CD14-positive monocyte (primary cell): ENCODE data around the gene TRIM68. TPM values are rescaled to one million over a fixed set of nuclear protein-coding genes. Genes with fewer than 3 reads are reported as not detected.
A peak's percentile ranks its signal among the peaks of the same experiment; 100 is the strongest.

Experiments used
- DNase-seq, 3 donors: peaks; one replicate each; pipeline ENCODE4 v3.0.0-alpha.2; 2011 to 2022
- H2AFZ ChIP-seq: 2 replicates; pipeline ENCODE4 v1.6.0; 2012; ENCODE audit warnings: mild to moderate bottlenecking, low read depth, low read length, inconsistent platforms; ENCODE audit not compliant: insufficient read depth, poor library complexity, severe bottlenecking
- H3K27ac ChIP-seq, 2 donors: 1 replicate in 1 of 2; 2 replicates in 1 of 2; pipeline ENCODE4 v1.5.1; 2012 to 2013; ENCODE audit warnings: low read length in 2 of 2, control low read depth in 1 of 2, inconsistent platforms in 1 of 2, low read depth in 1 of 2, mild to moderate bottlenecking in 1 of 2
- H3K27me3 ChIP-seq, 2 donors: one replicate each; pipeline versions ENCODE4 v1.6.0 to v1.6.1; 2011 to 2013; ENCODE audit warnings: low read length in 2 of 2; ENCODE audit not compliant: control insufficient read depth in 2 of 2, insufficient read depth in 2 of 2
- H3K36me3 ChIP-seq, 2 donors: replicated peaks in 1 of 2; 1 replicate in 1 of 2; 2 replicates in 1 of 2; pipeline versions ENCODE4 v1.5.1 to v1.6.1; 2012 to 2013; ENCODE audit warnings: low read length in 2 of 2, control low read depth in 1 of 2, inconsistent platforms in 1 of 2, mild to moderate bottlenecking in 1 of 2; ENCODE audit not compliant: insufficient read depth in 2 of 2, control insufficient read depth in 1 of 2
- H3K4me1 ChIP-seq, 2 donors: 1 replicate in 1 of 2; 2 replicates in 1 of 2; pipeline versions ENCODE4 v1.5.1 to v1.6.1; 2012 to 2013; ENCODE audit warnings: low read length in 2 of 2, control low read depth in 1 of 2, inconsistent platforms in 1 of 2, mild to moderate bottlenecking in 1 of 2, moderate library complexity in 1 of 2; ENCODE audit not compliant: insufficient read depth in 2 of 2, control insufficient read depth in 1 of 2
- H3K4me2 ChIP-seq: replicated peaks from 2 replicates; pipeline ENCODE3; 2012; ENCODE audit warnings: low read length, moderate library complexity, mild to moderate bottlenecking; ENCODE audit not compliant: poor library complexity, severe bottlenecking; ENCODE audit errors: extremely low read depth
- H3K4me3 ChIP-seq, 3 experiments: fragments of 200-600 bp in 1 of 3; sonication (generic) in 1 of 3; replicated peaks in 1 of 3; 1 replicate in 2 of 3; 2 replicates in 1 of 3; pipeline ENCODE4 v1.5.1; 2011 to 2013; ENCODE audit warnings: low read length in 3 of 3, mild to moderate bottlenecking in 3 of 3, control low read depth in 2 of 3, low read depth in 2 of 3, inconsistent platforms in 1 of 3, moderate library complexity in 1 of 3
- H3K79me2 ChIP-seq: 2 replicates; pipeline ENCODE4 v1.6.0; 2012; ENCODE audit warnings: mild to moderate bottlenecking, control low read depth, inconsistent platforms, low read length, moderate library complexity; ENCODE audit not compliant: insufficient read depth
- H3K9ac ChIP-seq: 2 replicates; pipeline ENCODE4 v1.6.0; 2017; ENCODE audit warnings: low read length, mild to moderate bottlenecking; ENCODE audit not compliant: insufficient read depth, poor library complexity, severe bottlenecking
- H3K9me3 ChIP-seq, 2 donors: replicated peaks in 1 of 2; 1 replicate in 1 of 2; 2 replicates in 1 of 2; pipeline versions ENCODE4 v1.5.1 to v1.6.1; 2012 to 2013; ENCODE audit warnings: low read length in 2 of 2, control low read depth in 1 of 2; ENCODE audit not compliant: control insufficient read depth in 1 of 2, insufficient read depth in 1 of 2
- H4K20me1 ChIP-seq: 2 replicates; pipeline ENCODE4 v1.6.0; 2012; ENCODE audit warnings: mild to moderate bottlenecking, low read length, control low read depth, moderate library complexity; ENCODE audit not compliant: insufficient read depth
- H3K27ac Mint-ChIP-seq, 7 donors: one replicate each; pipeline ENCODE4 v1.8.0; 2020; ENCODE audit warnings: mild to moderate bottlenecking in 7 of 7, mixed read lengths in 7 of 7, moderate library complexity in 6 of 7, inconsistent platforms in 2 of 7
- H3K27me3 Mint-ChIP-seq, 3 donors: one replicate each; pipeline ENCODE4 v1.8.0; 2021 to 2022; ENCODE audit warnings: low read depth in 3 of 3, mild to moderate bottlenecking in 3 of 3, mixed read lengths in 3 of 3, moderate library complexity in 3 of 3, inconsistent platforms in 1 of 3
- H3K36me3 Mint-ChIP-seq, 2 donors: one replicate each; pipeline ENCODE4 v1.8.0; 2020; ENCODE audit warnings: mixed read lengths in 2 of 2, inconsistent platforms in 1 of 2, mild to moderate bottlenecking in 1 of 2
- H3K4me1 Mint-ChIP-seq: one replicate; pipeline ENCODE4 v1.8.0; 2020; ENCODE audit warnings: mild to moderate bottlenecking, mixed read lengths
- H3K4me3 Mint-ChIP-seq, 2 donors: one replicate each; pipeline ENCODE4 v1.8.0; 2020; ENCODE audit warnings: mild to moderate bottlenecking in 2 of 2, mixed read lengths in 2 of 2, moderate library complexity in 1 of 2
- H3K9me3 Mint-ChIP-seq, 7 donors: one replicate each; pipeline ENCODE4 v1.8.0; 2020 to 2022; ENCODE audit warnings: mixed read lengths in 7 of 7, mild to moderate bottlenecking in 6 of 7, moderate library complexity in 6 of 7, inconsistent platforms in 2 of 7
- CTCF ChIP-seq: fragments of 200-600 bp; IDR thresholded peaks from one replicate; pipeline ENCODE4 v1.8.0; 2022; ENCODE audit warnings: antibody characterized with exemption, mild to moderate bottlenecking
- WGBS: methylation state at CpG from one replicate; pipeline ENCODE4 v1.1.5; 2013; ENCODE audit warnings: missing lambda C conversion rate; ENCODE audit not compliant: insufficient coverage; 5-methylcytosine and 5-hydroxymethylcytosine counted together
- intact Hi-C, 2 donors: fragments of 100-400 bp; cut with micrococcal nuclease; formaldehyde crosslinking; loops; one replicate each; pipeline versions ENCODE4 v1.15.0 to v1.15.1; 2023
- polyA plus RNA-seq, 3 donors: library from polyadenylated mRNA; depleted of rRNA in 1 of 3; unstranded in 2 of 3; stranded (reverse) in 1 of 3; fragments of 300-500 nt in 2 of 3; fragments of >200 nt in 1 of 3; fragmentation: Illumina TruSeq in 2 of 3; gene quantifications; 1 replicate in 2 of 3; 2 replicates in 1 of 3; pipeline ENCODE4 v1.2.3, GENCODE V29; 2012 to 2021

Gene TRIM68
- polyA plus RNA-seq, 3 donors = 2.2 to 4.9 (median 3.0) TPM

GRCh38 chr11:4581443-4581842 lies 26.6 kb downstream of the TRIM68 start, which contains the start of gene OR52I2:
TSS of gene OR52I2 (plus strand) at chr11:4581743.
- no peak for TF ChIP-seq CTCF
- Histone ChIP-seq H3K4me2 (no peak within 1 kb of the TSS), H3K4me1 (no peaks in the 10 kb centered on the region), H3K9me3 (no peaks in the 10 kb centered on the region), H2AFZ (no peak within 1 kb of the TSS), H4K20me1 (no peaks in the 10 kb centered on the region), H3K4me3 (no peak within 1 kb of the TSS), H3K79me2 (no peaks in the 10 kb centered on the region), H3K36me3 (no peaks in the 10 kb centered on the region), H3K27me3 (peaks cover 21 to 32% of the 10 kb centered on the region in 2 donors), H3K9ac (no peak within 1 kb of the TSS), H3K27ac (no peak within 1 kb of the TSS)
- no peak for DNase-seq
- Mint-ChIP-seq H3K4me3 (peak within 1 kb of the TSS in 1 of 2 donors; percentile 30), H3K36me3 (no peaks in the 10 kb centered on the region), H3K27me3 (peaks cover 23 to 66% (median 25%) of the 10 kb centered on the region in 3 donors), H3K9me3 (no peaks in the 10 kb centered on the region), H3K27ac (peak within 1 kb of the TSS in 1 of 7 donors; percentile 11), H3K4me1 (no peaks in the 10 kb centered on the region)
- intact Hi-C loops = no loop called here

- intact Hi-C loops = no loop called here
- Histone ChIP-seq H3K4me2 (no peak overlapping the region), H3K27ac (no peak overlapping the region), H3K27me3 (peaks cover 27 to 30% of the 10 kb centered on the region in 2 donors), H3K9me3 (no peaks in the 10 kb centered on the region), H3K36me3 (no peaks in the 10 kb centered on the region), H3K4me3 (no peak overlapping the region), H3K79me2 (no peaks in the 10 kb centered on the region), H3K4me1 (no peaks in the 10 kb centered on the region), H3K9ac (no peak overlapping the region), H2AFZ (no peak overlapping the region), H4K20me1 (no peaks in the 10 kb centered on the region)
- DNase-seq = no peak
- no peaks in the 10 kb centered on the region for H3K9me3 Mint-ChIP-seq
- H3K4me1 Mint-ChIP-seq = peaks cover 4% of the 10 kb centered on the region
- no peaks in the 10 kb centered on the region for H3K36me3 Mint-ChIP-seq
- no peak for TF ChIP-seq CTCF
- H3K27me3 Mint-ChIP-seq = peaks cover 24 to 70% (median 30%) of the 10 kb centered on the region in 3 donors
- no CpG with 5 or more reads among the region's 1 CpG for WGBS
- no peak overlapping the region for H3K27ac Mint-ChIP-seq
- peak overlapping the region in 1 of 2 donors; percentile 13 for H3K4me3 Mint-ChIP-seq
These were observed 27.9 kb downstream of the TRIM68 start for GRCh38 chr11:4580124-4580523.
